Smooth muscle cell (in vitro differentiated cells): ENCODE data around the gene AP2A1. TPM values are rescaled to one million over a fixed set of nuclear protein-coding genes. Genes with fewer than 3 reads are reported as not detected.

Experiments used
- DNase-seq: peaks from one replicate; lab custom pipeline; 2025; ENCODE audit not compliant: unreplicated experiment; lab: John Stamatoyannopoulos, UW
- H2AFZ ChIP-seq: fragments of 200-600 bp; sonication (generic); 2 replicates; pipeline ENCODE4 v1.6.0; 2016; ENCODE audit warnings: antibody characterized with exemption, low read depth, mild to moderate bottlenecking
- H3F3A ChIP-seq: fragments of 200-600 bp; sonication (generic); 2 replicates; pipeline ENCODE4 v1.6.0; 2017; ENCODE audit warnings: antibody characterized with exemption, low read depth
- H3K27ac ChIP-seq: fragments of 200-600 bp; sonication (generic); 2 replicates; pipeline ENCODE4 v1.5.1; 2016; ENCODE audit warnings: low read depth, mild to moderate bottlenecking
- H3K27me3 ChIP-seq: fragments of 200-600 bp; sonication (generic); 2 replicates; pipeline ENCODE4 v1.6.1; 2016; ENCODE audit warnings: low read depth, mild to moderate bottlenecking
- H3K36me3 ChIP-seq: fragments of 200-600 bp; sonication (generic); 2 replicates; pipeline ENCODE4 v1.5.1; 2016; ENCODE audit warnings: low read depth
- H3K4me1 ChIP-seq: fragments of 200-600 bp; sonication (generic); 2 replicates; pipeline ENCODE4 v1.5.1; 2016; ENCODE audit warnings: low read depth
- H3K4me2 ChIP-seq: fragments of 200-600 bp; sonication (generic); 2 replicates; pipeline ENCODE4 v1.6.0; 2016; ENCODE audit warnings: mild to moderate bottlenecking
- H3K4me3 ChIP-seq: fragments of 200-600 bp; sonication (generic); 2 replicates; pipeline ENCODE4 v1.5.1; 2016; ENCODE audit warnings: mild to moderate bottlenecking
- H3K79me2 ChIP-seq: fragments of 200-600 bp; sonication (generic); 2 replicates; pipeline ENCODE4 v1.6.0; 2016; ENCODE audit warnings: low read depth, mild to moderate bottlenecking
- H3K9ac ChIP-seq: fragments of 200-600 bp; sonication (generic); 2 replicates; pipeline ENCODE4 v1.6.0; 2016; ENCODE audit warnings: low read depth
- H3K9me3 ChIP-seq: fragments of 200-600 bp; sonication (generic); replicated peaks from 2 replicates; pipeline ENCODE4 v1.5.1; 2016; ENCODE audit warnings: low read depth
- H4K20me1 ChIP-seq: fragments of 200-600 bp; sonication (generic); 2 replicates; pipeline ENCODE4 v1.6.0; 2016; ENCODE audit warnings: low read depth
- WGBS: methylation state at CpG from one replicate; pipeline ENCODE4 v1.1.7; 2016; ENCODE audit warnings: low lambda C conversion rate; 5-methylcytosine and 5-hydroxymethylcytosine counted together
- polyA plus RNA-seq: library from polyadenylated mRNA; unstranded; fragments of >200 nt; fragmentation: Nextera tagmentation; extraction: Ambion mirVana; gene quantifications from 2 replicates; pipeline ENCODE4 v1.2.1, GENCODE V29; 2016
- total RNA-seq: library from RNA; depleted of rRNA; stranded (reverse); fragments of >200 nt; gene quantifications from 2 replicates; pipeline ENCODE4 v1.2.3, GENCODE V29; 2014
- TF ChIP-seq, protein P1 (sequence below): fragments of 200-600 bp; sonication (generic); IDR thresholded peaks from 2 replicates; pipeline ENCODE4 v1.5.1; 2017; ENCODE audit warnings: borderline replicate concordance, mild to moderate bottlenecking, antibody characterized with exemption; ENCODE audit not compliant: insufficient read depth, poor library complexity, severe bottlenecking

The AP2A1 gene
- total and polyA plus RNA-seq, 2 experiments from 2014 or later = 57.7 to 65.2 TPM

DNA sequence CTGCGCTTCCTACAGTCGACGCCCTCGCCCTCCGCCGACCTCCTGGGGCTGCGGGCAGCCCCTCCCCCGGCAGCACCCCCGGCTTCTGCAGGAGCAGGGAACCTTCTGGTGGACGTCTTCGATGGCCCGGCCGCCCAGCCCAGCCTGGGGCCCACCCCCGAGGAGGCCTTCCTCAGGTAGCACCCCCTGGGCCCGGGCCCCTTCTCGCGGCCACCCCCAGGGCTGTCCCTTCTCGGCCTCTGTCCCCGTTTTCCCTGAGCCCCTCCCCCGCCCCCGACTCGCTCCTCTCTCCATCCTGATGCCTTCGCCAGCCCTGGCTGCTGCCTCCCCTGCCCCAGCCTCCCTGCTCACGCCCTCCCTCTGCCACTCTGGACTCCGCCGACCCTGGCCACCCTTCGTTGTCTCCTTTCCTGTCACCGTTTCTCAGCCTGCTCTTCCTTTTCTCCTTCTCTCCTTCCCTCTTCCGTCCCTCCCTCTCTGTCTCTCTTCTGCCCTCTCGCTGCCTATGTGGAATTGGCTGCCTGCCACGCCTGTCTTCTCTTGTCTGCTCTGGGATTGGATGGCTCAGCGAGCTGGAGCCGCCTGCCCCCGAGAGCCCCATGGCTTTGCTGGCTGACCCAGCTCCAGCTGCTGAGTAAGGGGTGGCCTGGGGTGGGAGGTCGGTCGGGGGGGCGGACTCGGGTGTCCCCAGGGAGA lies 35.3 kb downstream of the AP2A1 start:
- H3K27ac ChIP-seq = no peak overlapping the region

DNA sequence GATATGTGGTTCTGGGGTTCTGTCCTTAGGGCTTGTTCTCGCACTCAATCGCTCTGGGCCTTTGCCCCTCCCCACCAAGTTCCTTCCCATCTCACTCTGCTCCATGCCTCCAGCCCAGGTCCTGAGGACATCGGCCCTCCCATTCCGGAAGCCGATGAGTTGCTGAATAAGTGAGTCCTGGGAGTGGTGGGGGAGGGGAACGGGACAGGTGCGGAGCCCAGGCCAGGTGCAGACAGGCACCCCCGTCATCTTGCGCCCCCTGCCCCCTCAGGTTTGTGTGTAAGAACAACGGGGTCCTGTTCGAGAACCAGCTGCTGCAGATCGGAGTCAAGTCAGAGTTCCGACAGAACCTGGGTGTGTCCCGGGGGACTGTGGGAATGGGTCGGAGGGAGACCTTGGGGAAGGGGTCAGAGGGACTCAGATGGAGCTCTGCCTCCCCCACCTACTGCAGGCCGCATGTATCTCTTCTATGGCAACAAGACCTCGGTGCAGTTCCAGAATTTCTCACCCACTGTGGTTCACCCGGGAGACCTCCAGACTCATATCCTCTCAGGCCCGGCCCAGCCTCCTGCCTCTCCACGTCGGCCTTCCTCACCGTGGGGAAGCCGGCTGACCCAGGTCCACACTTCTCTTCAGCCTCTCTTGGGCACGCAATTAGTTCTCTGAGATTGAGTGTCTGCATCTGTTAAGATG lies 36.2 kb downstream of the AP2A1 start:
- 96% methylated on average over 22 of the region's 24 CpGs for WGBS
- H3K36me3 ChIP-seq = no peaks in the 10 kb centered on the region
- no peaks in the 10 kb centered on the region for H3K4me1 ChIP-seq
- no peaks in the 10 kb centered on the region for H3K79me2 ChIP-seq
- no peak overlapping the region for H3K9ac ChIP-seq
- H2AFZ ChIP-seq = no peak overlapping the region
- TF ChIP-seq, protein P1, sequence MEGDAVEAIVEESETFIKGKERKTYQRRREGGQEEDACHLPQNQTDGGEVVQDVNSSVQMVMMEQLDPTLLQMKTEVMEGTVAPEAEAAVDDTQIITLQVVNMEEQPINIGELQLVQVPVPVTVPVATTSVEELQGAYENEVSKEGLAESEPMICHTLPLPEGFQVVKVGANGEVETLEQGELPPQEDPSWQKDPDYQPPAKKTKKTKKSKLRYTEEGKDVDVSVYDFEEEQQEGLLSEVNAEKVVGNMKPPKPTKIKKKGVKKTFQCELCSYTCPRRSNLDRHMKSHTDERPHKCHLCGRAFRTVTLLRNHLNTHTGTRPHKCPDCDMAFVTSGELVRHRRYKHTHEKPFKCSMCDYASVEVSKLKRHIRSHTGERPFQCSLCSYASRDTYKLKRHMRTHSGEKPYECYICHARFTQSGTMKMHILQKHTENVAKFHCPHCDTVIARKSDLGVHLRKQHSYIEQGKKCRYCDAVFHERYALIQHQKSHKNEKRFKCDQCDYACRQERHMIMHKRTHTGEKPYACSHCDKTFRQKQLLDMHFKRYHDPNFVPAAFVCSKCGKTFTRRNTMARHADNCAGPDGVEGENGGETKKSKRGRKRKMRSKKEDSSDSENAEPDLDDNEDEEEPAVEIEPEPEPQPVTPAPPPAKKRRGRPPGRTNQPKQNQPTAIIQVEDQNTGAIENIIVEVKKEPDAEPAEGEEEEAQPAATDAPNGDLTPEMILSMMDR = no peak
- no peak overlapping the region for H3K4me2 ChIP-seq
- no peak overlapping the region for H3K4me3 ChIP-seq
- no peaks in the 10 kb centered on the region for H3K9me3 ChIP-seq
- H4K20me1 ChIP-seq = no peaks in the 10 kb centered on the region
- no peaks in the 10 kb centered on the region for H3K27me3 ChIP-seq
- H3F3A ChIP-seq = peaks cover 3% of the 10 kb centered on the region
- no peak for DNase-seq
- H3K27ac ChIP-seq = no peak overlapping the region

More for the DNA sequence above, 35.3 kb downstream of the AP2A1 start:
- Histone ChIP-seq H3F3A (no peaks in the 10 kb centered on the region), H2AFZ (no peak overlapping the region), H3K79me2 (no peaks in the 10 kb centered on the region), H3K4me2 (no peak overlapping the region), H3K4me1 (no peaks in the 10 kb centered on the region), H3K9me3 (no peaks in the 10 kb centered on the region), H3K36me3 (no peaks in the 10 kb centered on the region), H3K9ac (no peak overlapping the region), H3K27me3 (no peaks in the 10 kb centered on the region), H4K20me1 (no peaks in the 10 kb centered on the region), H3K4me3 (peak overlapping the region; percentile 10)
- TF ChIP-seq, protein P1 = no peak
- whole genome bisulfite sequencing = 48% methylated on average over 9 of the region's 38 CpGs
- peak; percentile 15 for DNase-seq

DNA sequence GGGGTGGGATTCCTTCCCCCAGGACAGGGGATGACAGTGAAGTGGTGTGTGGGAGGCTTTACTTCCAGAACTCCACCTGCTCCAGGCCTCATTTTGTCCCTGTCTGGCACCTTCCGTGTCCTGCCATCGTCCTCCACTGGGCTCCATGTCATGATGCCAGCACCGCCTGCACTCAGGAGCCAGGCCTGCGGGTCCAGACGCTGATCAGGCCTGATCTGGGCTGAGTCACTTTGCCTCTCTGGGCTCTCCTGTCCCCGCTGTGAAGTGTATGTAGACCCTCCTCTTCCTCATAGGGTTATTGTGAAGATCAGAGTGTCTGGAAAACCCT lies 36.7 kb downstream of the AP2A1 start:
- Histone ChIP-seq H3K4me2 (no peak overlapping the region), H3K79me2 (no peaks in the 10 kb centered on the region), H3F3A (peaks cover 6% of the 10 kb centered on the region), H3K4me3 (no peak overlapping the region), H3K4me1 (no peaks in the 10 kb centered on the region), H3K9me3 (no peaks in the 10 kb centered on the region), H3K27me3 (no peaks in the 10 kb centered on the region), H3K9ac (no peak overlapping the region), H3K36me3 (no peaks in the 10 kb centered on the region), H4K20me1 (no peaks in the 10 kb centered on the region), H3K27ac (no peak overlapping the region), H2AFZ (no peak overlapping the region)
- TF ChIP-seq, protein P1 = no peak
- whole genome bisulfite sequencing = 97% methylated on average over 6 of the region's 6 CpGs
- DNase-seq = no peak
